ENCODE results near the gene GAL3ST1.
A peak's percentile ranks its signal among the peaks of the same experiment; 100 is the strongest.

The GAL3ST1 gene

DNA sequence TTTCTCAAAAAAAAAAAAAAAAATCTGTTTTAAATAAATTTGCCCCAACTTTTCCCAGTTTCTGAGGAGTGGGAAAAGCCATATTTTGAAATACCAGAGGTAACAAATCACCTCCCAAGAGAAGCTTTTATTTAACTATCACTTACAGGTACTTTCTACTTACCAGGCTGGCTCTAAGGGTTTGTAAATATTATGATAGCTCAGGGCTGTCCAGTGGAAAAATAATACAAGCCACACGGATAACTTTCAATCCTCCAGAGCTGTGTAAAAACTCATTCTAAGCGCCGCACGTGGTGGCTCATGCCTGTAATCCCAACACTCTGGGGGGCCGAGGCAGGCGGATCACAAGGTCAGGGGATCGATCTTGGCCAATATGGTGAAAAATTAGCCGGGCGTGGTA lies 63.4 kb downstream of the GAL3ST1 start:
- Histone ChIP-seq H2BK12ac (ENCODE audit: low read length) (no peak overlapping the region), H2BK5ac (ENCODE audit: low read depth, low read length, poor library complexity) (no peak overlapping the region), H2AFZ (ENCODE audit: insufficient read depth, low read length, poor library complexity) (no peak overlapping the region), H4K12ac (ENCODE audit: low read depth, low read length) (no peak overlapping the region), H4K91ac (ENCODE audit: low read depth, low read length) (no peak overlapping the region), H3K14ac (ENCODE audit: low read length) (no peak overlapping the region), H2BK120ac (ENCODE audit: insufficient read depth, low read length, poor library complexity) (no peak overlapping the region), H3K27ac (ENCODE audit: low read depth, low read length) (no peak overlapping the region), H3K27me3 (ENCODE audit: insufficient read depth, low read length) (no peaks in the 10 kb centered on the region), H3K36me3 (ENCODE audit: control insufficient read depth in 1 of 2, insufficient read depth in 2 of 2, low read length in 2 of 2) (no peaks in the 10 kb centered on the region), H3K18ac (ENCODE audit: low read length) (no peak overlapping the region), H3K4me3 (ENCODE audit: low read depth, low read length) (no peak overlapping the region), H3K9ac (ENCODE audit: low read length) (no peak overlapping the region), H4K8ac (ENCODE audit: low read depth, low read length) (no peak overlapping the region), H3K4me2 (ENCODE audit: low read length) (no peak overlapping the region), H3K4me1 (ENCODE audit: control insufficient read depth in 1 of 2, insufficient read depth in 2 of 2, low read length in 2 of 2) (peaks cover 0 to 1% of the 10 kb centered on the region in 2 experiments), H3K79me2 (ENCODE audit: control insufficient read depth, insufficient read depth, low read length, poor library complexity) (no peaks in the 10 kb centered on the region), H3K79me1 (ENCODE audit: low read length) (no peaks in the 10 kb centered on the region), H3K9me3 (ENCODE audit: insufficient read depth, low read depth, low read length) (peaks cover 10% of the 10 kb centered on the region), H3K4ac (ENCODE audit: low read depth, low read length) (no peak overlapping the region), H2AK5ac (ENCODE audit: low read length) (no peak overlapping the region), H3K23ac (ENCODE audit: low read length) (no peak overlapping the region)
- no peak for DNase-seq
- WGBS (ENCODE audit: extremely low coverage, insufficient coverage, insufficient read length) = no CpG with 5 or more reads among the region's 9 CpGs

DNA sequence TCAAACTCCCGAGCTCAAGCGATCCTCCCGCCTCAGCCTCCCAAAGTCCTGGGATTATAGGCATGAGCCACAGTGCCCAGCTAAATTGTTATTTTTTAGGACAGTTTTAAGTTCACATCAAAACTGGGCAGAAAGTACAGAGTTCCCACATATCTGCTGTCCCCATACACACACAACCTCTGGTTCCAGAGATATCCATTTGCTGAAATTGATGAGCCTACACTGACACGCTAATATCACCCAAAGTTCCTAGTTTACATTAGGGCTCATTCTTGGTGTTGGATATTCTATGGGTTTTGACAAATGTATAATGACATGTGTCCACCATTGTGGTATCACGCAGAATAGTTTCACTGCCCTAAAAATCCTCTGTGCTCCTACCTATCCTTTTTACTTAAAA lies 66.2 kb downstream of the GAL3ST1 start:
- Histone ChIP-seq H3K9ac (ENCODE audit: low read length) (no peak overlapping the region), H2BK5ac (ENCODE audit: low read depth, low read length, poor library complexity) (no peak overlapping the region), H3K4me1 (ENCODE audit: control insufficient read depth in 1 of 2, insufficient read depth in 2 of 2, low read length in 2 of 2) (peaks cover 5 to 7% of the 10 kb centered on the region in 2 experiments), H3K18ac (ENCODE audit: low read length) (no peak overlapping the region), H2BK12ac (ENCODE audit: low read length) (no peak overlapping the region), H3K4me2 (ENCODE audit: low read length) (no peak overlapping the region), H3K27ac (ENCODE audit: low read depth, low read length) (no peak overlapping the region), H3K79me2 (ENCODE audit: control insufficient read depth, insufficient read depth, low read length, poor library complexity) (no peaks in the 10 kb centered on the region), H3K23ac (ENCODE audit: low read length) (no peak overlapping the region), H3K4me3 (ENCODE audit: low read depth, low read length) (no peak overlapping the region), H2BK120ac (ENCODE audit: insufficient read depth, low read length, poor library complexity) (no peak overlapping the region), H3K4ac (ENCODE audit: low read depth, low read length) (no peak overlapping the region), H4K8ac (ENCODE audit: low read depth, low read length) (no peak overlapping the region), H3K9me3 (ENCODE audit: insufficient read depth, low read depth, low read length) (peaks cover 6% of the 10 kb centered on the region), H2AK5ac (ENCODE audit: low read length) (no peak overlapping the region), H3K79me1 (ENCODE audit: low read length) (no peaks in the 10 kb centered on the region), H3K36me3 (ENCODE audit: control insufficient read depth in 1 of 2, insufficient read depth in 2 of 2, low read length in 2 of 2) (no peaks in the 10 kb centered on the region), H3K14ac (ENCODE audit: low read length) (no peak overlapping the region), H3K27me3 (ENCODE audit: insufficient read depth, low read length) (no peaks in the 10 kb centered on the region), H4K12ac (ENCODE audit: low read depth, low read length) (no peak overlapping the region), H2AFZ (ENCODE audit: insufficient read depth, low read length, poor library complexity) (no peak overlapping the region), H4K91ac (ENCODE audit: low read depth, low read length) (no peak overlapping the region)
- no CpG with 5 or more reads among the region's 5 CpGs for WGBS (ENCODE audit: extremely low coverage, insufficient coverage, insufficient read length)
- no peak for DNase-seq

DNA sequence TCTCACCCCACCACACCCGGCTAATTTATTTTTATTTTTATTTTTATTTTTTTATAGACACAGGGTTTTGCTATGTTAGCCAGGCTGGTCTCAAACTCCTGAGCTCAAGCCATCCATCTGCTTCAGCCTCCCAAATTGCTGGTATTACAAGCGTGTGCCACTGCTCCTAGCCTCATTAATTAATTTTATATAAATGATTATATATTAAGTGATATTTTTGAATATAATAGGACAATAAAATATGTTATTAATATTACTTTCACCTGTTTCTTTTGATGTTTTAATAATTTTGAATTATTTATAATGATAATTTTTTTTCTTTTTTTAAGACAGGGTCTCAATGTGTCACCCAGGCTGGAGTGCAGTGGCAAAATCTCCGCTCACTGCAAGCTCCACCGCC lies 66.8 kb downstream of the GAL3ST1 start:
- DNase-seq = no peak
- no peak overlapping the region for H2BK12ac ChIP-seq (ENCODE audit: low read length)
- no peak overlapping the region for H4K91ac ChIP-seq (ENCODE audit: low read depth, low read length)
- no peak overlapping the region for H2BK5ac ChIP-seq (ENCODE audit: low read depth, low read length, poor library complexity)
- H3K27me3 ChIP-seq (ENCODE audit: insufficient read depth, low read length) = no peaks in the 10 kb centered on the region
- no peaks in the 10 kb centered on the region for H3K79me2 ChIP-seq (ENCODE audit: control insufficient read depth, insufficient read depth, low read length, poor library complexity)
- no peak overlapping the region for H2AFZ ChIP-seq (ENCODE audit: insufficient read depth, low read length, poor library complexity)
- no peak overlapping the region for H3K14ac ChIP-seq (ENCODE audit: low read length)
- H3K18ac ChIP-seq (ENCODE audit: low read length) = no peak overlapping the region
- WGBS (ENCODE audit: extremely low coverage, insufficient coverage, insufficient read length) = no CpG with 5 or more reads among the region's 4 CpGs
- H3K4me1 ChIP-seq (ENCODE audit: control insufficient read depth in 1 of 2, insufficient read depth in 2 of 2, low read length in 2 of 2) = peaks cover 5 to 7% of the 10 kb centered on the region in 2 experiments
- H3K4me3 ChIP-seq (ENCODE audit: low read depth, low read length) = no peak overlapping the region
- no peaks in the 10 kb centered on the region for H3K36me3 ChIP-seq (ENCODE audit: control insufficient read depth in 1 of 2, insufficient read depth in 2 of 2, low read length in 2 of 2)
- H3K79me1 ChIP-seq (ENCODE audit: low read length) = no peaks in the 10 kb centered on the region
- no peak overlapping the region for H4K12ac ChIP-seq (ENCODE audit: low read depth, low read length)
- H3K4me2 ChIP-seq (ENCODE audit: low read length) = no peak overlapping the region
- no peak overlapping the region for H2BK120ac ChIP-seq (ENCODE audit: insufficient read depth, low read length, poor library complexity)
- no peak overlapping the region for H3K4ac ChIP-seq (ENCODE audit: low read depth, low read length)
- H3K27ac ChIP-seq (ENCODE audit: low read depth, low read length) = no peak overlapping the region
- H4K8ac ChIP-seq (ENCODE audit: low read depth, low read length) = no peak overlapping the region
- peaks cover 6% of the 10 kb centered on the region for H3K9me3 ChIP-seq (ENCODE audit: insufficient read depth, low read depth, low read length)
- no peak overlapping the region for H2AK5ac ChIP-seq (ENCODE audit: low read length)
- H3K9ac ChIP-seq (ENCODE audit: low read length) = no peak overlapping the region
- H3K23ac ChIP-seq (ENCODE audit: low read length) = no peak overlapping the region

DNA sequence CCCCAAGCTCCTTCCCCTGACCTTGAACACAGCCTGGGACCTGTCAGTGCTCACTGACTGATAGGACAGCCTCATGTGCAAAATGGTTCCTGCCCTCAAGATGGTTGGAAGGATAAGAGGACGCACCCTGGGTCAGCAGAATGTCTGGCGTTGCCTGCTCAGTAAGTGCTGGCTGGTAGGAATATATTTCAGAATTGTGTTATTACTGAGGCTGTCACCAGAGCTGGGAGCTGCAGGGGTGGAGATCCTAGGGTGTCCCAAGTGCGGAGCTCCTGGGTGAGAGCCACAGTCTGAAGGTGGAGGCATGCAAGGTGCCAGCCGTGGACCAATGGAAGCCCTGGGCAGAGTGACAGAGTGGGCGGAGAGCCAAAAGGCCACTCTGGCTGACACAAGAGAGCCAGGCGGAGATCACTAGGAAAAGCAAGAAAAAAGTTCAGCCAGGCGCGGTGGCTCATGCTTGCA lies 67.9 kb downstream of the GAL3ST1 start:
- Histone ChIP-seq H3K4ac (ENCODE audit: low read depth, low read length) (no peak overlapping the region), H3K4me3 (ENCODE audit: low read depth, low read length) (no peak overlapping the region), H3K9me3 (ENCODE audit: insufficient read depth, low read depth, low read length) (no peaks in the 10 kb centered on the region), H2BK12ac (ENCODE audit: low read length) (no peak overlapping the region), H3K79me1 (ENCODE audit: low read length) (no peaks in the 10 kb centered on the region), H2BK120ac (ENCODE audit: insufficient read depth, low read length, poor library complexity) (no peak overlapping the region), H3K4me1 (ENCODE audit: control insufficient read depth in 1 of 2, insufficient read depth in 2 of 2, low read length in 2 of 2) (peaks cover 5 to 7% of the 10 kb centered on the region in 2 experiments), H3K27ac (ENCODE audit: low read depth, low read length) (no peak overlapping the region), H3K79me2 (ENCODE audit: control insufficient read depth, insufficient read depth, low read length, poor library complexity) (no peaks in the 10 kb centered on the region), H3K27me3 (ENCODE audit: insufficient read depth, low read length) (no peaks in the 10 kb centered on the region), H2AK5ac (ENCODE audit: low read length) (no peak overlapping the region), H3K4me2 (ENCODE audit: low read length) (no peak overlapping the region), H4K12ac (ENCODE audit: low read depth, low read length) (no peak overlapping the region), H2AFZ (ENCODE audit: insufficient read depth, low read length, poor library complexity) (no peak overlapping the region), H4K91ac (ENCODE audit: low read depth, low read length) (no peak overlapping the region), H3K18ac (ENCODE audit: low read length) (no peak overlapping the region), H3K23ac (ENCODE audit: low read length) (no peak overlapping the region), H4K8ac (ENCODE audit: low read depth, low read length) (no peak overlapping the region), H3K36me3 (ENCODE audit: control insufficient read depth in 1 of 2, insufficient read depth in 2 of 2, low read length in 2 of 2) (no peaks in the 10 kb centered on the region), H3K14ac (ENCODE audit: low read length) (no peak overlapping the region), H2BK5ac (ENCODE audit: low read depth, low read length, poor library complexity) (no peak overlapping the region), H3K9ac (ENCODE audit: low read length) (peak overlapping the region; percentile 11)
- no CpG with 5 or more reads among the region's 8 CpGs for WGBS (ENCODE audit: extremely low coverage, insufficient coverage, insufficient read length)
- DNase-seq = no peak
